NT2/D1 (cell line): ENCODE measurements around the gene UBE2G1.

Experiments used
- YY1 ChIP-seq: IDR thresholded peaks from 2 replicates; pipeline ENCODE4 v1.6.1; 2011; ENCODE audit not compliant: insufficient read length, insufficient read depth
- ZNF274 ChIP-seq: IDR thresholded peaks from 2 replicates; pipeline ENCODE4 v1.6.1; 2011; ENCODE audit warnings: mild to moderate bottlenecking, low read depth, low read length

- TF ChIP-seq YY1 (no peak), ZNF274 (no peak)
Observed at GRCh38 chr17:4362141-4362540, 4.3 kb downstream of the UBE2G1 start.
